Smooth muscle cell (in vitro differentiated cells): ENCODE measurements around the gene S100B. TPM values are rescaled to one million over a fixed set of nuclear protein-coding genes. Genes with fewer than 3 reads are reported as not detected.

Source experiments
- DNase-seq: peaks from one replicate; lab custom pipeline; 2025; ENCODE audit not compliant: unreplicated experiment; lab: John Stamatoyannopoulos, UW
- H2AFZ ChIP-seq: fragments of 200-600 bp; sonication (generic); 2 replicates; pipeline ENCODE4 v1.6.0; 2016; ENCODE audit warnings: antibody characterized with exemption, low read depth, mild to moderate bottlenecking
- H3F3A ChIP-seq: fragments of 200-600 bp; sonication (generic); 2 replicates; pipeline ENCODE4 v1.6.0; 2017; ENCODE audit warnings: antibody characterized with exemption, low read depth
- H3K27ac ChIP-seq: fragments of 200-600 bp; sonication (generic); 2 replicates; pipeline ENCODE4 v1.5.1; 2016; ENCODE audit warnings: low read depth, mild to moderate bottlenecking
- H3K27me3 ChIP-seq: fragments of 200-600 bp; sonication (generic); 2 replicates; pipeline ENCODE4 v1.6.1; 2016; ENCODE audit warnings: low read depth, mild to moderate bottlenecking
- H3K36me3 ChIP-seq: fragments of 200-600 bp; sonication (generic); 2 replicates; pipeline ENCODE4 v1.5.1; 2016; ENCODE audit warnings: low read depth
- H3K4me1 ChIP-seq: fragments of 200-600 bp; sonication (generic); 2 replicates; pipeline ENCODE4 v1.5.1; 2016; ENCODE audit warnings: low read depth
- H3K4me2 ChIP-seq: fragments of 200-600 bp; sonication (generic); 2 replicates; pipeline ENCODE4 v1.6.0; 2016; ENCODE audit warnings: mild to moderate bottlenecking
- H3K4me3 ChIP-seq: fragments of 200-600 bp; sonication (generic); 2 replicates; pipeline ENCODE4 v1.5.1; 2016; ENCODE audit warnings: mild to moderate bottlenecking
- H3K79me2 ChIP-seq: fragments of 200-600 bp; sonication (generic); 2 replicates; pipeline ENCODE4 v1.6.0; 2016; ENCODE audit warnings: low read depth, mild to moderate bottlenecking
- H3K9ac ChIP-seq: fragments of 200-600 bp; sonication (generic); 2 replicates; pipeline ENCODE4 v1.6.0; 2016; ENCODE audit warnings: low read depth
- H3K9me3 ChIP-seq: fragments of 200-600 bp; sonication (generic); replicated peaks from 2 replicates; pipeline ENCODE4 v1.5.1; 2016; ENCODE audit warnings: low read depth
- H4K20me1 ChIP-seq: fragments of 200-600 bp; sonication (generic); 2 replicates; pipeline ENCODE4 v1.6.0; 2016; ENCODE audit warnings: low read depth
- CTCF ChIP-seq: fragments of 200-600 bp; sonication (generic); IDR thresholded peaks from 2 replicates; pipeline ENCODE4 v1.5.1; 2017; ENCODE audit warnings: borderline replicate concordance, mild to moderate bottlenecking, antibody characterized with exemption; ENCODE audit not compliant: insufficient read depth, poor library complexity, severe bottlenecking
- WGBS: methylation state at CpG from one replicate; pipeline ENCODE4 v1.1.7; 2016; ENCODE audit warnings: low lambda C conversion rate; 5-methylcytosine and 5-hydroxymethylcytosine counted together
- polyA plus RNA-seq: library from polyadenylated mRNA; unstranded; fragments of >200 nt; fragmentation: Nextera tagmentation; extraction: Ambion mirVana; gene quantifications from 2 replicates; pipeline ENCODE4 v1.2.1, GENCODE V29; 2016
- total RNA-seq: library from RNA; depleted of rRNA; stranded (reverse); fragments of >200 nt; gene quantifications from 2 replicates; pipeline ENCODE4 v1.2.3, GENCODE V29; 2014

The S100B gene
- total and polyA plus RNA-seq, 2 experiments from 2014 or later = not detected

- whole genome bisulfite sequencing = 98% methylated on average over 19 of the region's 19 CpGs
- no peak overlapping the region for H3K27ac ChIP-seq
- no peaks in the 10 kb centered on the region for H4K20me1 ChIP-seq
- H2AFZ ChIP-seq = no peak overlapping the region
- H3K4me3 ChIP-seq = no peak overlapping the region
- no peaks in the 10 kb centered on the region for H3F3A ChIP-seq
- no peaks in the 10 kb centered on the region for H3K36me3 ChIP-seq
- no peaks in the 10 kb centered on the region for H3K9me3 ChIP-seq
- no peak for TF ChIP-seq CTCF
- H3K4me1 ChIP-seq = no peaks in the 10 kb centered on the region
- H3K79me2 ChIP-seq = no peaks in the 10 kb centered on the region
- H3K4me2 ChIP-seq = no peak overlapping the region
- no peak for DNase-seq
- H3K27me3 ChIP-seq = no peaks in the 10 kb centered on the region
- no peak overlapping the region for H3K9ac ChIP-seq
These were observed 44.1 kb downstream of the S100B start for GRCh38 chr21:46560568-46561444.

GRCh38 chr21:46559291-46559983, 45.4 kb downstream of the S100B start:
- no peaks in the 10 kb centered on the region for H4K20me1 ChIP-seq
- no peak for DNase-seq
- no peaks in the 10 kb centered on the region for H3K9me3 ChIP-seq
- H3K4me2 ChIP-seq = no peak overlapping the region
- H3K79me2 ChIP-seq = no peaks in the 10 kb centered on the region
- no peaks in the 10 kb centered on the region for H3F3A ChIP-seq
- 95% methylated on average over 16 of the region's 16 CpGs for WGBS
- TF ChIP-seq CTCF = no peak
- no peaks in the 10 kb centered on the region for H3K27me3 ChIP-seq
- H3K4me3 ChIP-seq = no peak overlapping the region
- H2AFZ ChIP-seq = no peak overlapping the region
- no peak overlapping the region for H3K9ac ChIP-seq
- no peaks in the 10 kb centered on the region for H3K4me1 ChIP-seq
- H3K27ac ChIP-seq = no peak overlapping the region
- H3K36me3 ChIP-seq = no peaks in the 10 kb centered on the region

GRCh38 chr21:46557919-46558392, 46.9 kb downstream of the S100B start:
- TF ChIP-seq CTCF = no peak
- DNase-seq = no peak
- Histone ChIP-seq H3K79me2 (no peaks in the 10 kb centered on the region), H3K9ac (no peak overlapping the region), H3F3A (no peaks in the 10 kb centered on the region), H3K4me2 (no peak overlapping the region), H4K20me1 (no peaks in the 10 kb centered on the region), H3K27ac (no peak overlapping the region), H3K4me3 (no peak overlapping the region), H3K36me3 (no peaks in the 10 kb centered on the region), H3K27me3 (no peaks in the 10 kb centered on the region), H2AFZ (no peak overlapping the region), H3K4me1 (no peaks in the 10 kb centered on the region), H3K9me3 (no peaks in the 10 kb centered on the region)
- WGBS = 98% methylated on average over 24 of the region's 26 CpGs
